Sciatic nerve (tissue), 2 donors: ENCODE results near the gene MOGAT1. TPM values are rescaled to one million over a fixed set of nuclear protein-coding genes. Genes with fewer than 3 reads are reported as not detected.
"Not testable (repeated sequence)": the region's sequence is repeated elsewhere in the genome, so short reads cannot be mapped to it uniquely, and the experiment has no call there.

Experiments used
- ATAC-seq: fragments of 200-7000 bp; cut with Tn5 transposase; one replicate; pipeline ENCODE4 v1.9.1; 2020; ENCODE audit warnings: mild to moderate bottlenecking, moderate library complexity
- DNase-seq: peaks from one replicate; pipeline ENCODE4 v3.0.0-alpha.2; 2020; ENCODE audit warnings: low spot score
- intact Hi-C: fragments of 100-400 bp; cut with DNase I; formaldehyde crosslinking; loops from one replicate; pipeline ENCODE4 v1.14.2; 2022
- total RNA-seq: library from RNA; stranded (reverse); fragmentation: NEBNext Ultra II Directional; extraction: Animal tissue kit (Norgen Biotek cat#: 25700); gene quantifications from one replicate; pipeline ENCODE4 v1.2.1, GENCODE V29; 2021
- donor health status: DM: no; HTN: no; CAD: no.
- donor health status: DM: no; HTN: no; CAD: no.

The MOGAT1 gene
- total RNA-seq, 1 donor from 2014 or later, result 0.45 TPM

GRCh38 chr2:222733470-222733845, 62.0 kb downstream of the MOGAT1 start:
- no peak for DNase-seq
- intact Hi-C loops, result no loop called here
- ATAC-seq, result no peak

- intact Hi-C loops, result no loop called here
- peak; percentile 64 for DNase-seq
- peak; percentile 76 for ATAC-seq
Measured at GRCh38 chr2:222733846-222734702, 62.6 kb downstream of the MOGAT1 start.

- DNase-seq (no peak), ATAC-seq (no peak)
- intact Hi-C loops, result no loop called here
Measured at GRCh38 chr2:222734703-222735014, 63.2 kb downstream of the MOGAT1 start.

GRCh38 chr2:222736301-222736700, 64.8 kb downstream of the MOGAT1 start:
- ATAC-seq (peak; percentile 65), DNase-seq (no peak)
- intact Hi-C loops, result loop anchor here (1.0 kb wide), 1 partner anchor 27 kb away; no protein-coding TSS in a partner anchor

- intact Hi-C loops, result loop anchor here (1.0 kb wide), 1 partner anchor 28 kb away; no protein-coding TSS in a partner anchor
- ATAC-seq, result no peak
- DNase-seq, result no peak
Measured at GRCh38 chr2:222736924-222737323, 65.5 kb downstream of the MOGAT1 start.

- intact Hi-C loops, result no loop called here
- ATAC-seq, result no peak
- no peak for DNase-seq
Measured at GRCh38 chr2:222738312-222738711, 66.9 kb downstream of the MOGAT1 start.

GRCh38 chr2:222738809-222739208, 67.4 kb downstream of the MOGAT1 start:
- intact Hi-C loops, result no loop called here
- ATAC-seq (no peak), DNase-seq (no peak)

GRCh38 chr2:222739939-222740338, 68.5 kb downstream of the MOGAT1 start:
- no peak for ATAC-seq
- no peak for DNase-seq
- intact Hi-C loops, result no loop called here

- intact Hi-C loops, result no loop called here
Measured at GRCh38 chr2:222743251-222743812, 71.9 kb downstream of the MOGAT1 start.

GRCh38 chr2:222745836-222746559, 74.5 kb downstream of the MOGAT1 start:
- peak; percentile 71 for ATAC-seq
- no peak for DNase-seq
- intact Hi-C loops, result no loop called here

More at GRCh38 chr2:222743251-222743812, 71.9 kb downstream of the MOGAT1 start:
- ATAC-seq (peak; percentile 31), DNase-seq (no peak)

GRCh38 chr2:222747526-222748160, 76.2 kb downstream of the MOGAT1 start:
- DNase-seq (no peak), ATAC-seq (no peak)
- intact Hi-C loops, result no loop called here

GRCh38 chr2:222750533-222750932, 79.1 kb downstream of the MOGAT1 start:
- DNase-seq (no peak), ATAC-seq (no peak)
- intact Hi-C loops, result no loop called here

GRCh38 chr2:222751238-222751637, 79.8 kb downstream of the MOGAT1 start:
- no peak for DNase-seq
- no peak for ATAC-seq
- intact Hi-C loops, result no loop called here

- intact Hi-C loops, result no loop called here
- ATAC-seq (no peak), DNase-seq (no peak)
Measured at GRCh38 chr2:222751821-222752719, 80.6 kb downstream of the MOGAT1 start.

GRCh38 chr2:222752746-222753145, 81.3 kb downstream of the MOGAT1 start:
- intact Hi-C loops, result no loop called here
- no peak for DNase-seq
- peak; percentile 33 for ATAC-seq

GRCh38 chr2:222753251-222753824, 81.9 kb downstream of the MOGAT1 start:
- intact Hi-C loops, result no loop called here
- ATAC-seq (peak; percentile 91), DNase-seq (no peak)

GRCh38 chr2:222754324-222754930, 83.0 kb downstream of the MOGAT1 start:
- DNase-seq (no peak), ATAC-seq (no peak)
- intact Hi-C loops, result no loop called here

GRCh38 chr2:222755593-222755992, 84.1 kb downstream of the MOGAT1 start:
- DNase-seq, ATAC-seq, intact Hi-C loops: not testable (repeated sequence)
